Osteoblast (primary cell): ENCODE data around the gene KLHL29. TPM values are rescaled to one million over a fixed set of nuclear protein-coding genes. Genes with fewer than 3 reads are reported as not detected.

Experiments
- DNase-seq: peaks from one replicate; pipeline ENCODE4 v3.0.0; 2011; ENCODE audit warnings: low spot score, mixed read lengths; ENCODE audit not compliant: insufficient read length; ENCODE audit errors: missing footprints
- H2AFZ ChIP-seq: 2 replicates; pipeline ENCODE4 v1.6.0; 2011; ENCODE audit warnings: mild to moderate bottlenecking, low read length
- H3K27ac ChIP-seq: 2 replicates; pipeline ENCODE4 v1.5.1; 2011; ENCODE audit warnings: mild to moderate bottlenecking, low read depth, low read length, moderate library complexity
- H3K27me3 ChIP-seq: 2 replicates; pipeline ENCODE4 v1.6.0; 2012; ENCODE audit warnings: mild to moderate bottlenecking, control low read depth, inconsistent platforms, low read length, moderate library complexity; ENCODE audit not compliant: insufficient read depth
- H3K36me3 ChIP-seq: 2 replicates; pipeline ENCODE4 v1.5.1; 2011; ENCODE audit warnings: mild to moderate bottlenecking, low read length, control low read depth, moderate library complexity; ENCODE audit not compliant: insufficient read depth
- H3K4me1 ChIP-seq: 2 replicates; pipeline ENCODE4 v1.5.1; 2011; ENCODE audit warnings: mild to moderate bottlenecking, low read length, control low read depth, moderate library complexity; ENCODE audit not compliant: insufficient read depth
- H3K4me2 ChIP-seq: 2 replicates; pipeline ENCODE4 v1.6.0; 2011; ENCODE audit warnings: mild to moderate bottlenecking, low read length; ENCODE audit not compliant: insufficient read depth
- H3K4me3 ChIP-seq: fragments of 200-600 bp; sonication (generic); 3 replicates; pipeline ENCODE4 v1.5.1; 2012; ENCODE audit warnings: mild to moderate bottlenecking, low read length, inconsistent platforms; ENCODE audit not compliant: insufficient read depth
- H3K79me2 ChIP-seq: 2 replicates; pipeline ENCODE4 v1.6.0; 2012; ENCODE audit warnings: mild to moderate bottlenecking, low read length, control low read depth, inconsistent platforms; ENCODE audit not compliant: insufficient read depth
- H3K9me3 ChIP-seq: 2 replicates; pipeline ENCODE4 v1.5.1; 2011; ENCODE audit warnings: low read depth, low read length, control low read depth
- H4K20me1 ChIP-seq: 2 replicates; pipeline ENCODE4 v1.6.0; 2012; ENCODE audit warnings: mild to moderate bottlenecking, low read length, control low read depth; ENCODE audit not compliant: insufficient read depth
- CTCF ChIP-seq: IDR thresholded peaks from 2 replicates; pipeline ENCODE4 v1.5.1; 2011; ENCODE audit warnings: mild to moderate bottlenecking, low read depth, low read length, moderate library complexity; ENCODE audit errors: extremely low read depth
- total RNA-seq: library from RNA; depleted of rRNA; stranded (reverse); fragments of >200 nt; gene quantifications from 2 replicates; pipeline ENCODE4 v1.2.3, GENCODE V29; 2012

KLHL29 gene
- total RNA-seq, 1 donor, result 3.3 TPM

- H3K4me1 ChIP-seq, result peaks cover 8% of the 10 kb centered on the region
- H3K27me3 ChIP-seq, result no peaks in the 10 kb centered on the region
- DNase-seq, result no peak
- no peak overlapping the region for H2AFZ ChIP-seq
- H3K4me2 ChIP-seq, result no peak overlapping the region
- peaks cover 2% of the 10 kb centered on the region for H4K20me1 ChIP-seq
- H3K36me3 ChIP-seq, result no peaks in the 10 kb centered on the region
- H3K27ac ChIP-seq, result no peak overlapping the region
- TF ChIP-seq CTCF, result no peak
- no peak overlapping the region for H3K4me3 ChIP-seq
- no peaks in the 10 kb centered on the region for H3K9me3 ChIP-seq
- no peaks in the 10 kb centered on the region for H3K79me2 ChIP-seq
Observed at GRCh38 chr2:23432531-23432930, 47.6 kb downstream of the KLHL29 start.

- H3K4me1 ChIP-seq, result peaks cover 8% of the 10 kb centered on the region
- H3K27me3 ChIP-seq, result no peaks in the 10 kb centered on the region
- TF ChIP-seq CTCF, result no peak
- no peak overlapping the region for H2AFZ ChIP-seq
- peaks cover 2% of the 10 kb centered on the region for H4K20me1 ChIP-seq
- no peak overlapping the region for H3K27ac ChIP-seq
- H3K79me2 ChIP-seq, result no peaks in the 10 kb centered on the region
- no peak overlapping the region for H3K4me2 ChIP-seq
- H3K36me3 ChIP-seq, result no peaks in the 10 kb centered on the region
- H3K9me3 ChIP-seq, result no peaks in the 10 kb centered on the region
- no peak for DNase-seq
- H3K4me3 ChIP-seq, result no peak overlapping the region
Observed at GRCh38 chr2:23433282-23433681, 48.3 kb downstream of the KLHL29 start.

GRCh38 chr2:23434721-23435121 lies 49.7 kb downstream of the KLHL29 start:
- H3K9me3 ChIP-seq, result no peaks in the 10 kb centered on the region
- H4K20me1 ChIP-seq, result peaks cover 2% of the 10 kb centered on the region
- no peak overlapping the region for H2AFZ ChIP-seq
- no peaks in the 10 kb centered on the region for H3K79me2 ChIP-seq
- DNase-seq, result no peak
- H3K4me1 ChIP-seq, result peaks cover 8% of the 10 kb centered on the region
- H3K27ac ChIP-seq, result no peak overlapping the region
- no peak overlapping the region for H3K4me2 ChIP-seq
- H3K27me3 ChIP-seq, result no peaks in the 10 kb centered on the region
- no peak for TF ChIP-seq CTCF
- no peaks in the 10 kb centered on the region for H3K36me3 ChIP-seq
- H3K4me3 ChIP-seq, result no peak overlapping the region

- no peak overlapping the region for H3K4me2 ChIP-seq
- H2AFZ ChIP-seq, result no peak overlapping the region
- no peaks in the 10 kb centered on the region for H3K79me2 ChIP-seq
- no peaks in the 10 kb centered on the region for H3K36me3 ChIP-seq
- H4K20me1 ChIP-seq, result peaks cover 2% of the 10 kb centered on the region
- H3K9me3 ChIP-seq, result no peaks in the 10 kb centered on the region
- DNase-seq, result no peak
- H3K27ac ChIP-seq, result no peak overlapping the region
- TF ChIP-seq CTCF, result no peak
- peaks cover 3% of the 10 kb centered on the region for H3K4me1 ChIP-seq
- H3K4me3 ChIP-seq, result no peak overlapping the region
- no peaks in the 10 kb centered on the region for H3K27me3 ChIP-seq
Observed at GRCh38 chr2:23435250-23436035, 50.5 kb downstream of the KLHL29 start.
